WTC11 (cell line): Measurements from ENCODE around the gene PRLR. TPM values are rescaled to one million over a fixed set of nuclear protein-coding genes. Genes with fewer than 3 reads are reported as not detected.

Source experiments
- ATAC-seq: fragments of 200-7000 bp; cut with Tn5 transposase; 2 replicates; pipeline ENCODE4 v1.10.0; 2021; ENCODE audit warnings: mild to moderate bottlenecking, moderate library complexity
- CTCF ChIA-PET: fragments of 300-600 bp; sonication (Branson Sonifier 250); formaldehyde crosslinking; loops from one replicate; lab custom pipeline; 2021; ENCODE audit warnings: antibody characterized with exemption; lab: Charles Lee
- POLR2A ChIA-PET: fragments of 350-600 bp; sonication (Branson Sonifier 250); formaldehyde crosslinking; loops from one replicate; lab custom pipeline; 2021; ENCODE audit warnings: antibody characterized with exemption; lab: Charles Lee
- DNase-seq: peaks from one replicate; pipeline ENCODE4 v3.0.0; 2021; ENCODE audit warnings: low spot score
- H3K27ac Mint-ChIP-seq: 2 replicates; pipeline ENCODE4 v1.8.0; 2021; ENCODE audit warnings: mixed read lengths
- H3K27me3 Mint-ChIP-seq: 2 replicates; pipeline ENCODE4 v1.8.0; 2021; ENCODE audit warnings: low read depth, mild to moderate bottlenecking, moderate library complexity, mixed read lengths
- H3K36me3 Mint-ChIP-seq: 2 replicates; pipeline ENCODE4 v1.8.0; 2021; ENCODE audit warnings: mixed read lengths
- H3K4me1 Mint-ChIP-seq: 2 replicates; pipeline ENCODE4 v1.8.0; 2022; ENCODE audit warnings: mixed read lengths
- H3K4me3 Mint-ChIP-seq: 2 replicates; pipeline ENCODE4 v1.8.0; 2021; ENCODE audit warnings: mild to moderate bottlenecking, moderate library complexity, mixed read lengths
- H3K9me3 Mint-ChIP-seq: 2 replicates; pipeline ENCODE4 v1.8.0; 2021; ENCODE audit warnings: mixed read lengths
- CBFB ChIP-seq: sonication (generic); formaldehyde crosslinking; IDR thresholded peaks from 2 replicates; pipeline ENCODE4 v1.8.1; 2022; ENCODE audit warnings: mild to moderate bottlenecking, low read depth, missing genetic modification reagents
- EMX1 ChIP-seq: fragments of 250-450 bp; sonication (Bioruptor Pico); IDR thresholded peaks from 2 replicates; pipeline ENCODE4 v1.8.0; 2021; ENCODE audit warnings: mild to moderate bottlenecking
- FOXP4 ChIP-seq: sonication (generic); formaldehyde crosslinking; IDR thresholded peaks from 2 replicates; pipeline ENCODE4 v1.8.0; 2022; ENCODE audit warnings: mild to moderate bottlenecking, missing genetic modification reagents
- KAT7 ChIP-seq: sonication (generic); formaldehyde crosslinking; IDR thresholded peaks from 2 replicates; pipeline ENCODE4 v1.8.1; 2023; ENCODE audit warnings: missing genetic modification reagents, mild to moderate bottlenecking, borderline replicate concordance
- MYBL2 ChIP-seq: sonication (generic); formaldehyde crosslinking; IDR thresholded peaks from 2 replicates; pipeline ENCODE4 v1.8.1; 2023; ENCODE audit warnings: mild to moderate bottlenecking, moderate library complexity, missing genetic modification reagents
- NFYB ChIP-seq: sonication (generic); formaldehyde crosslinking; conservative IDR thresholded peaks from 2 replicates; pipeline ENCODE4 v1.8.0; 2022; ENCODE audit warnings: low read depth, missing genetic modification reagents
- PRRX2 ChIP-seq: fragments of 250-450 bp; sonication (Bioruptor Pico); IDR thresholded peaks from 2 replicates; pipeline ENCODE4 v1.8.0; 2021; ENCODE audit warnings: mild to moderate bottlenecking
- SMAD4 ChIP-seq: sonication (generic); formaldehyde crosslinking; IDR thresholded peaks from 2 replicates; pipeline ENCODE4 v1.8.0; 2022; ENCODE audit warnings: mild to moderate bottlenecking, missing genetic modification reagents
- TCF7 ChIP-seq: sonication (generic); formaldehyde crosslinking; IDR thresholded peaks from 2 replicates; pipeline ENCODE4 v1.8.0; 2022; ENCODE audit warnings: mild to moderate bottlenecking, low read depth, missing genetic modification reagents, moderate library complexity
- TEAD4 ChIP-seq: sonication (generic); formaldehyde crosslinking; IDR thresholded peaks from 2 replicates; pipeline ENCODE4 v1.8.0; 2022; ENCODE audit warnings: mild to moderate bottlenecking, missing genetic modification reagents
- ZNF121 ChIP-seq: sonication (generic); formaldehyde crosslinking; IDR thresholded peaks from 2 replicates; pipeline ENCODE4 v1.8.0; 2023; ENCODE audit warnings: missing genetic modification reagents
- ZNF138 ChIP-seq: sonication (generic); formaldehyde crosslinking; conservative IDR thresholded peaks from 2 replicates; pipeline ENCODE4 v1.8.1; 2022; ENCODE audit warnings: mild to moderate bottlenecking, moderate library complexity, missing genetic modification reagents
- ZNF219 ChIP-seq: sonication (generic); formaldehyde crosslinking; IDR thresholded peaks from 2 replicates; pipeline ENCODE4 v1.8.0; 2023; ENCODE audit warnings: missing genetic modification reagents, mild to moderate bottlenecking, borderline replicate concordance
- ZNF396 ChIP-seq: fragments of 250-450 bp; sonication (Bioruptor Pico); IDR thresholded peaks from 2 replicates; pipeline ENCODE4 v1.8.0; 2021; ENCODE audit warnings: mild to moderate bottlenecking, moderate library complexity, borderline replicate concordance
- ZNF423 ChIP-seq: fragments of 250-450 bp; sonication (Bioruptor Pico); IDR thresholded peaks from 2 replicates; pipeline ENCODE4 v2.1.2; 2022; ENCODE audit warnings: mild to moderate bottlenecking, moderate library complexity
- total RNA-seq: library from RNA; stranded (reverse); gene quantifications from 3 replicates; pipeline ENCODE4 v1.2.3, GENCODE V29; 2021
- TF ChIP-seq, protein P1 (sequence below): sonication (generic); formaldehyde crosslinking; IDR thresholded peaks from 2 replicates; pipeline ENCODE4 v1.8.1; 2022; ENCODE audit warnings: low read depth, mild to moderate bottlenecking, moderate library complexity, missing genetic modification reagents, borderline replicate concordance
- TF ChIP-seq, protein P2 (sequence below): fragments of 250-450 bp; sonication (Bioruptor Pico); IDR thresholded peaks from 2 replicates; pipeline ENCODE4 v1.9.0; 2021; ENCODE audit warnings: mild to moderate bottlenecking
- TF ChIP-seq, protein P3 (sequence below): sonication (generic); formaldehyde crosslinking; IDR thresholded peaks from 2 replicates; pipeline ENCODE4 v1.8.1; 2023; ENCODE audit warnings: mild to moderate bottlenecking, missing genetic modification reagents, moderate library complexity
- TF ChIP-seq, protein P4 (sequence below): fragments of 250-450 bp; sonication (Bioruptor Pico); IDR thresholded peaks from 2 replicates; pipeline ENCODE4 v1.9.0; 2021; ENCODE audit warnings: mild to moderate bottlenecking
- TF ChIP-seq, protein P5 (sequence below): sonication (generic); formaldehyde crosslinking; IDR thresholded peaks from 2 replicates; pipeline ENCODE4 v1.8.1; 2022; ENCODE audit warnings: missing genetic modification reagents, borderline replicate concordance
- TF ChIP-seq, protein P6 (sequence below): sonication (generic); formaldehyde crosslinking; IDR thresholded peaks from 2 replicates; pipeline ENCODE4 v1.8.0; 2022; ENCODE audit warnings: mild to moderate bottlenecking, missing genetic modification reagents
- TF ChIP-seq, protein P7 (sequence below): sonication (generic); formaldehyde crosslinking; IDR thresholded peaks from 2 replicates; pipeline ENCODE4 v1.8.1; 2023; ENCODE audit warnings: mild to moderate bottlenecking, missing genetic modification reagents

Gene PRLR
- total RNA-seq, 1 experiment from 2014 or later, result 3.2 TPM

DNA sequence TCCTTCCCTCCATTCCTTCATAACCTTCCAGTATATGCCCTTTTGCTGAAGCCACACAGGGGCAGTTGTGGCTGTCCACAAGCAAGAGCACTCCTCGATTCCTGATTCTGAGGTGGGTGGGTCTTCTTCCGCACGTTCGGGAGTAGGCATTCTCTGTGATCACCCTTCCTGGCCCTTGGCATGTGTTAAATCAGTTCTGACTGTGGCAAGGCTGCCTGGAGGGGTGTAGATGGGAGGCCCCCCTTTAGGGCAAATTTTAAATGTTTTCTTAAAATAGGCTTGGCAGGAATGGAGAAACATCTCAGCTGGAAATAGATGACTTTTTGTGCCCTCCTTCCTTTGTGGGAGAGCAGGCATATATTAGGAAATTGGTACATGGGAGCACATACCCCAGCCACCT is 185.6 kb downstream of the PRLR start (continued):
- TF ChIP-seq TEAD4 (CRISPR knock-in tag), result no peak
- no peak for TF ChIP-seq ZNF219 (CRISPR knock-in tag)

DNA sequence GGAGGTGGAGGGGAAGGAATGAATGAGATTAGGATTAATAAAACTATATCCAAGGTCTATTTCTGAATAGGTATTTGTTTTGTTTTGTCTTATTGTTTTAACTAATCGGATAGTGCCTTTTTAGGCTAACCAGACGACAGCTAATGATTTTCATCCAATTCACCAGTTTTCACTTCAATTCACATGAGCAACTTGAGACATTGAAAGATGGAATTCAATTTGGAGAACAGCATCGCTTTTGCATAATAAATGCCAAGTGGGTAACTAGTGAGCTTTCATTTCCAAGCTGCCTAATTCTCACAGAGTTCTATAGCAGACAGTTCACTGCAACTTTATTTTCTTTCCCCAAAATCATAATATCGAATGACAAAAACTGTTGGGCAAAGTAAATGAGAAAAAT is 187.5 kb downstream of the PRLR start:
- no peaks in the 10 kb centered on the region for H3K27me3 Mint-ChIP-seq
- no peak for TF ChIP-seq FOXP4 (CRISPR knock-in tag)
- TF ChIP-seq ZNF396 (CRISPR knock-in tag), result no peak
- no peak for TF ChIP-seq NFYB (CRISPR knock-in tag)
- TF ChIP-seq, protein P1, sequence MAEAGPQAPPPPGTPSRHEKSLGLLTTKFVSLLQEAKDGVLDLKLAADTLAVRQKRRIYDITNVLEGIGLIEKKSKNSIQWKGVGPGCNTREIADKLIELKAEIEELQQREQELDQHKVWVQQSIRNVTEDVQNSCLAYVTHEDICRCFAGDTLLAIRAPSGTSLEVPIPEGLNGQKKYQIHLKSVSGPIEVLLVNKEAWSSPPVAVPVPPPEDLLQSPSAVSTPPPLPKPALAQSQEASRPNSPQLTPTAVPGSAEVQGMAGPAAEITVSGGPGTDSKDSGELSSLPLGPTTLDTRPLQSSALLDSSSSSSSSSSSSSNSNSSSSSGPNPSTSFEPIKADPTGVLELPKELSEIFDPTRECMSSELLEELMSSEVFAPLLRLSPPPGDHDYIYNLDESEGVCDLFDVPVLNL (CRISPR knock-in tag), result no peak
- TF ChIP-seq CBFB, result no peak
- TF ChIP-seq SMAD4 (CRISPR knock-in tag), result no peak
- TF ChIP-seq TCF7 (CRISPR knock-in tag), result no peak
- TF ChIP-seq, protein P2, sequence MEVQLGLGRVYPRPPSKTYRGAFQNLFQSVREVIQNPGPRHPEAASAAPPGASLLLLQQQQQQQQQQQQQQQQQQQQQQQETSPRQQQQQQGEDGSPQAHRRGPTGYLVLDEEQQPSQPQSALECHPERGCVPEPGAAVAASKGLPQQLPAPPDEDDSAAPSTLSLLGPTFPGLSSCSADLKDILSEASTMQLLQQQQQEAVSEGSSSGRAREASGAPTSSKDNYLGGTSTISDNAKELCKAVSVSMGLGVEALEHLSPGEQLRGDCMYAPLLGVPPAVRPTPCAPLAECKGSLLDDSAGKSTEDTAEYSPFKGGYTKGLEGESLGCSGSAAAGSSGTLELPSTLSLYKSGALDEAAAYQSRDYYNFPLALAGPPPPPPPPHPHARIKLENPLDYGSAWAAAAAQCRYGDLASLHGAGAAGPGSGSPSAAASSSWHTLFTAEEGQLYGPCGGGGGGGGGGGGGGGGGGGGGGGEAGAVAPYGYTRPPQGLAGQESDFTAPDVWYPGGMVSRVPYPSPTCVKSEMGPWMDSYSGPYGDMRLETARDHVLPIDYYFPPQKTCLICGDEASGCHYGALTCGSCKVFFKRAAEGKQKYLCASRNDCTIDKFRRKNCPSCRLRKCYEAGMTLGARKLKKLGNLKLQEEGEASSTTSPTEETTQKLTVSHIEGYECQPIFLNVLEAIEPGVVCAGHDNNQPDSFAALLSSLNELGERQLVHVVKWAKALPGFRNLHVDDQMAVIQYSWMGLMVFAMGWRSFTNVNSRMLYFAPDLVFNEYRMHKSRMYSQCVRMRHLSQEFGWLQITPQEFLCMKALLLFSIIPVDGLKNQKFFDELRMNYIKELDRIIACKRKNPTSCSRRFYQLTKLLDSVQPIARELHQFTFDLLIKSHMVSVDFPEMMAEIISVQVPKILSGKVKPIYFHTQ, result no peak
- TF ChIP-seq ZNF121 (CRISPR knock-in tag), result no peak
- TF ChIP-seq KAT7 (CRISPR knock-in tag), result no peak
- TF ChIP-seq, protein P3, sequence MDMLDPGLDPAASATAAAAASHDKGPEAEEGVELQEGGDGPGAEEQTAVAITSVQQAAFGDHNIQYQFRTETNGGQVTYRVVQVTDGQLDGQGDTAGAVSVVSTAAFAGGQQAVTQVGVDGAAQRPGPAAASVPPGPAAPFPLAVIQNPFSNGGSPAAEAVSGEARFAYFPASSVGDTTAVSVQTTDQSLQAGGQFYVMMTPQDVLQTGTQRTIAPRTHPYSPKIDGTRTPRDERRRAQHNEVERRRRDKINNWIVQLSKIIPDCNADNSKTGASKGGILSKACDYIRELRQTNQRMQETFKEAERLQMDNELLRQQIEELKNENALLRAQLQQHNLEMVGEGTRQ (CRISPR knock-in tag), result no peak
- TF ChIP-seq, protein P4, sequence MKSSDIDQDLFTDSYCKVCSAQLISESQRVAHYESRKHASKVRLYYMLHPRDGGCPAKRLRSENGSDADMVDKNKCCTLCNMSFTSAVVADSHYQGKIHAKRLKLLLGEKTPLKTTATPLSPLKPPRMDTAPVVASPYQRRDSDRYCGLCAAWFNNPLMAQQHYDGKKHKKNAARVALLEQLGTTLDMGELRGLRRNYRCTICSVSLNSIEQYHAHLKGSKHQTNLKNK (CRISPR knock-in tag), result no peak
- TF ChIP-seq, all 79 proteins: peak for 0
- CTCF ChIA-PET, result interaction anchor here (1.0 kb wide), 1 partner anchor 39 kb away, joined by 4 read pairs; no protein-coding TSS in a partner anchor
- no peak for ATAC-seq
- no peak overlapping the region for H3K4me3 Mint-ChIP-seq
- no peak overlapping the region for H3K27ac Mint-ChIP-seq
- no peak for DNase-seq
- POLR2A ChIA-PET, result no interaction called here
- peaks cover 20% of the 10 kb centered on the region for H3K4me1 Mint-ChIP-seq
- H3K36me3 Mint-ChIP-seq, result no peaks in the 10 kb centered on the region
- no peaks in the 10 kb centered on the region for H3K9me3 Mint-ChIP-seq

DNA sequence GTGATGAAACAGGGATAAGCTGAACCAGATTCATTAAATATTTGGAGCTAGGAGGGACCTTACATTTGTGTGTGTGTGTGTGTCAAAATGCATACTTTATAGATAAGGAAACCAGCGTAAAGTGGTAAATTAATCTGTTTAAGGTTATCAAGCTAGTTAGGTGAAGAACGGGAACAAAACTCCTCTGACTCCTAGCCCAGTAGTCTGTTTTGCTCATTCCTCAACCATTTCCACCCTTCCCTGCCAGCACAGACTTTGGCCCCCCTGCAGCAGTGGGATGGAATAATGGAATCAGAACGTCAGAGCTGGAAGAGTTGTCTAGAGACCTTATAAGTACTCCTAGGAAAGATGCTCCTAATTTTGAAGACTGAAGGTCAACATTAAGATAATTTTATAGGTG is 189.0 kb downstream of the PRLR start:
- Mint-ChIP-seq H3K4me1 (peaks cover 29% of the 10 kb centered on the region), H3K27me3 (no peaks in the 10 kb centered on the region), H3K27ac (no peak overlapping the region), H3K4me3 (no peak overlapping the region)
- no peak for DNase-seq
- POLR2A ChIA-PET, result no interaction called here
- TF ChIP-seq, protein P5, sequence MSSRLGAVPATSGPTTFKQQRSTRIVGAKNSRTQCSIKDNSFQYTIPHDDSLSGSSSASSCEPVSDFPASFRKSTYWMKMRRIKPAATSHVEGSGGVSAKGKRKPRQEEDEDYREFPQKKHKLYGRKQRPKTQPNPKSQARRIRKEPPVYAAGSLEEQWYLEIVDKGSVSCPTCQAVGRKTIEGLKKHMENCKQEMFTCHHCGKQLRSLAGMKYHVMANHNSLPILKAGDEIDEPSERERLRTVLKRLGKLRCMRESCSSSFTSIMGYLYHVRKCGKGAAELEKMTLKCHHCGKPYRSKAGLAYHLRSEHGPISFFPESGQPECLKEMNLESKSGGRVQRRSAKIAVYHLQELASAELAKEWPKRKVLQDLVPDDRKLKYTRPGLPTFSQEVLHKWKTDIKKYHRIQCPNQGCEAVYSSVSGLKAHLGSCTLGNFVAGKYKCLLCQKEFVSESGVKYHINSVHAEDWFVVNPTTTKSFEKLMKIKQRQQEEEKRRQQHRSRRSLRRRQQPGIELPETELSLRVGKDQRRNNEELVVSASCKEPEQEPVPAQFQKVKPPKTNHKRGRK, result no peak
- TF ChIP-seq TCF7 (CRISPR knock-in tag), result no peak
- TF ChIP-seq, protein P6, sequence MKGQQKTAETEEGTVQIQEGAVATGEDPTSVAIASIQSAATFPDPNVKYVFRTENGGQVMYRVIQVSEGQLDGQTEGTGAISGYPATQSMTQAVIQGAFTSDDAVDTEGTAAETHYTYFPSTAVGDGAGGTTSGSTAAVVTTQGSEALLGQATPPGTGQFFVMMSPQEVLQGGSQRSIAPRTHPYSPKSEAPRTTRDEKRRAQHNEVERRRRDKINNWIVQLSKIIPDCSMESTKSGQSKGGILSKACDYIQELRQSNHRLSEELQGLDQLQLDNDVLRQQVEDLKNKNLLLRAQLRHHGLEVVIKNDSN, result no peak
- no peak for TF ChIP-seq ZNF138 (CRISPR knock-in tag)
- TF ChIP-seq PRRX2, result no peak
- no peak for TF ChIP-seq ZNF423 (CRISPR knock-in tag)
- TF ChIP-seq, protein P7, sequence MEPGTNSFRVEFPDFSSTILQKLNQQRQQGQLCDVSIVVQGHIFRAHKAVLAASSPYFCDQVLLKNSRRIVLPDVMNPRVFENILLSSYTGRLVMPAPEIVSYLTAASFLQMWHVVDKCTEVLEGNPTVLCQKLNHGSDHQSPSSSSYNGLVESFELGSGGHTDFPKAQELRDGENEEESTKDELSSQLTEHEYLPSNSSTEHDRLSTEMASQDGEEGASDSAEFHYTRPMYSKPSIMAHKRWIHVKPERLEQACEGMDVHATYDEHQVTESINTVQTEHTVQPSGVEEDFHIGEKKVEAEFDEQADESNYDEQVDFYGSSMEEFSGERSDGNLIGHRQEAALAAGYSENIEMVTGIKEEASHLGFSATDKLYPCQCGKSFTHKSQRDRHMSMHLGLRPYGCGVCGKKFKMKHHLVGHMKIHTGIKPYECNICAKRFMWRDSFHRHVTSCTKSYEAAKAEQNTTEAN (CRISPR knock-in tag), result no peak
- TF ChIP-seq EMX1 (CRISPR knock-in tag), result no peak
- TF ChIP-seq MYBL2 (CRISPR knock-in tag), result no peak
- TF ChIP-seq, all 79 proteins: peak for 0
- CTCF ChIA-PET, result interaction anchor here (0.5 to 1.4 kb wide), 3 partner anchors 38 to 168 kb away, joined by 3 to 5 read pairs (median 3); no protein-coding TSS in a partner anchor
- H3K9me3 Mint-ChIP-seq, result no peaks in the 10 kb centered on the region
- no peak for ATAC-seq
- no peaks in the 10 kb centered on the region for H3K36me3 Mint-ChIP-seq
